CD4-positive, alpha-beta T cell treated with Interleukin-21 for 1 hour (primary cell): ENCODE measurements around the gene OR6B1.
"Not testable (repeated sequence)": the region's sequence is repeated elsewhere in the genome, so short reads cannot be mapped to it uniquely, and the experiment has no call there.

Source experiments
- DNase-seq: peaks from one replicate; pipeline ENCODE4 v3.0.0-alpha.2; 2020

The OR6B1 gene

DNA sequence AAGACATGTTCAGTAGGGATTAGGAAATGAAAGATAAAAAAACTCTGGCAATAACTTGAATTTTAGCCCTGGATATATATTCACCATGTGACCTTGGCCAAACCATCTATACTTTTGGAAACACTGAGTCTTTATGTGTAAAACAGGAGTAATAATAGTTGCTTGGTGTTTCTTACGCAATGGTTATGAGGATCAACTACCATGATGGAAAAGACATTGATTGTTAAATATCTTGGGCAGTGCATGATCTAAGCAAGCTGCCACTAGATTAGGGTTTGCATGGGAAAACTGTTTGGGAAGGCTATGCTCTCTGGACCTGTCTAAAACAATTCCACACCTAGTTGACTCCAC is 6.5 kb downstream of the OR6B1 start:
- DNase-seq: no peak

DNA sequence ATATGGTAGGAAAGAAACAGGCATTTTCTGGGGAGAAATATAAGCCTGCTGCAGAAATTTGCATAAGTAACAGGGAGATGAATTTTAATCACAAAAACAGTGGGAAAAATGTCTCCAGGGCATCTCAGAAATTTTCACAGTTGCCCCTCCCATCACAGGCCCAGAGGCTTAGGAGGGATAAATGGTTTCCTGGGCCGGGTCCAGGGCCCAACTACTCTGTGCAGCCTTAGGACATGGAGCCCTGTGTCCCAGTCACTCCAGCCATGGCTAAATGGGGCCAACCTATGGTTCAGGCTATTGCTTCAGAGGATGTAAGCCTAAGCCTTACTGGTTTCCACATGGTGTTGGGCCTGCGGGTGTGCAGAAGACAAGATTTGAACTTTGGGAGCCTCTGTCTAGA is 9.2 kb downstream of the OR6B1 start:
- DNase-seq: no peak

DNA sequence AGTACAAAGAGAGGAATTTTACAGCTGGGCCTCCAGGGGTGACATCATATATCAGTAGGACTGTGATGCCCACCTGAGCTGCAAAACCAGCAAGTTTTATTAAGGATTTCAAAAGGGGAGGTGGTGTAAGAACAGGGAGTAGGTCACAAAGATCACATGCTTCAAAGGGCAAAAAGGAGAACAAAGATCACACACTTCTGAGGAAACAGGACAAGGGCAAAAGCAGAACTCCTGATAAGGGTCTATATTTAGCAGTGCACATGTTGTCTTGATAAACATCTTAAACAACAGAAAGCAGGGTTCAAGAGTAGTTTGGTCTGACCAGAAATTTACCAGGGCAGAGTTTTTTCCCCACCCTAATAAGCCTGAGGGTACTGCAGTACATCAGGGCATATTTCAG is 9.9 kb downstream of the OR6B1 start:
- not testable (repeated sequence) for DNase-seq

DNA sequence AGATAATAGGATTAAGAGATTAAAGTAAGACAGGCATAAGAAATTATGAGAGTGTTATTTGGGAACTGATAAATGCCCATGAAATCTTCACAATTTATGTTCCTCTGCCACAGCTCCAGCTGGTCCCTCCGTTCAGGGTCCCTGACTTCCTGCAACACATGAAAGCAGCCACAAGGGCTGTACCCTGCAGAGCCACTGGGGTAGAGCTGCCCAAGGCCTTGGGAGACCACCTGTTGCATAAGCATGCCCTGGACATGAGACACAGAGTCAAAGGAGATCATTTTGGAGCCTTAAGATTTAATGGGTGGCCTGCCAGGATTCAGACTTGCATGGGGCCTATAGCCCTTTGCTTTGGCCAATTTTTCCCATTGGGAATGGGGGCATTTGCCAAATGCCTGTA is 10.7 kb downstream of the OR6B1 start:
- DNase-seq: not testable (repeated sequence)

DNA sequence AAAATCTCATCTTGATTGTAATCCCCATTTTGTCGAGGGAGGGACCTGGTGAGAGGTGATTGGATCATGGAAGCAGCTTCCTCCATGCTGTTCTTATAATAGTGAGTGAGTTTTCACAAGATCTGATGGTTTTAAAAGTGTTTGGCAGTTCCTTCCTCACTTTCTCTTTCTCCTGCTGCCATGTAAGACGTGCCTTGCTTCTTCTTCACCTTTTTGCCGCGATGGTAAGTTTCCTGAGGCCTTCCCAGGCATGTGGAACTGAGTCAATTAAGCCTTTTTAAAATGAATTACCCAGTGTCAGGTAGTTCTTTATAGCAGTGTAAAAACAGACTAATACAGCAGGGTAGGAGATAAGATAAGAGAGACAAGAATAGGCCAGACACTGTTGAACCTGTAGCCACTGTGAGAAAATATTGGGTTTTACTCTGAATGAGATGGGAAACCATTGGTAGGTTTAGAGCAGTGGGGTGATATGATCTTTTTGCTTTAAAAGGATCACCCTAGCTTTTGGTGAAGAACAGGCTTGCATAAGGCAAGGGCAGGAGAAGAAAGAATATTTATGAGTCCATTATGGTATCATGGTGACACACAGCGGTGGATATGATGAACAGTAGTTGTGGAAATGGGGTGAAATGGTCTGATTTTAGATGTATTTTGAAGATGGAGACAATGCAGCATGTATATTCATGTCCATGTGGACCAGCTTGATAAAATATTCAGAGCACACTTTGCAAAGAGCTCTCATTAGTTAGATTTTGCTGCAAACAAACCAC is 11.5 kb downstream of the OR6B1 start:
- DNase-seq: no peak

DNA sequence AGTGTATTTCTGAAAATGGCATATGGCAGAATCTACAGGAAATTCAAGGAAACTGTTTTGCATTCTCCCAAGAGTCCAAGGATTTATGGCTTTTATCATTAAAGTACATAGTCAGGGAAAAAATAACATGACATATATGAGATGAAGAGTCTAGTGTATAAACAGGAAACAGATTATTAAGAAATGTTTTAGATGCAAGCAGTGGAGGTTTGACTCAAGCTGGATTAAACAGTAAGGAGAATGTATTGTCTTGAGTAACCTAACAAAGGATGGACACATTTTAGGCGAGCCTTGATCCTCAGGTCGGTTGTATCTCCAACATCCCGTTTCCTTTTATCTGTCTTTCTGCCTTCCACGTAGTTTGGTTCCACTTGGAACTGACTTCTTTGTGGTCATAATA is 17.9 kb downstream of the OR6B1 start:
- no peak for DNase-seq

DNA sequence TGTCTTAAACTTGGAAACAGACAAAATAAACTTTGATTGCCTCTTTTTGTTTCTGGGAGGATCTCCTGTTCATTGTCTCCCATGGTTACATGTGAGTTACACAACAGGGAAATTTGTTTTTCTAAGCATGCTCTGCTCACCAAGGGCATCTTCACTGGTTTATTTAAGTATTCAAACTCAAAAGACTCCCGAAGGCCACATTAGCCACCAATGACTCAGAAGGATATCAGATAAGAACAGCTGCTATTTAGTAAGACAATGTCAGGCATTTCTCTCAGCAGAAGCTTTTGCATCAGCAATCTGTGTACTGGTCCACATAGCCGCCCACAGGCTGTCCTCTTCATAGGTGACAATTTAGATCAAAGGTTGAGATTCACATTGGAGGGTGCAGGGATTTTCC is 19.3 kb downstream of the OR6B1 start:
- no peak for DNase-seq

DNA sequence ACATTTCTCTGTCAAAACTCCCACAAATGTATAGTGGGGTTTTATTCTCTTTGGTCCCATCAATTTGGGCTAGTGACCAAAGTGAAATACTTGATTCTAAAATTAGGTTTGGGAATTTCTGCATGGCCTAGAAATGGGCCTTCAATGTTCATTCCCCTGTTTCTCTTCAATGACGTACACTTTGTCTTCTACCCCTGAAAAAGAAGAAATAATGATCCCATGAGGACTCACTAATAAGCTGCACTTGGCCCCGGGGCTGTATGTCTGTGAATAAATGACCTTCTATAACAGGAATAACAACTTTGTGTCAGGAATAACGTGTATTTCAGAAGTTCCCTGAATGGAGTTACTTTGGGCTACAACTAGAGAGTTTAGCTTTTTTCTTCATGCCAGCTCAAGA is 20.2 kb downstream of the OR6B1 start:
- no peak for DNase-seq

DNA sequence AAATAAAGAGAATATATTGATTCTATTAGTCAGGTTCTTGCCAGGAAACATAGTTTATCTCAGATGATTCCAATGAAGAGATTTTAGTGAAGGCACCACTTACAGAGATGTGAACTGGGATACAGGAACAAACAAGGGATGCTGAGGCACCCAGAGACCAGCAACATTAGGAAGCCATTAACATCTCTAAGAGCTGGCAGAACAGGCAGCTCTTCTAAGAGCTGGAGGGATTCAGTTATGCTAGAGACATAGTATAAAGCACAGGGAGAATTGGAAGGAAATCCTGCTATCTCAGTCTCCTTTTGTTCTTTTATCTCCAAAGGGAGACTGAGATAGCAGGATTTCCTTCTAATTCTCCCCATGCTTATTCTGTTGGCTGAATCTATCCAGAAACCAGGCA is 22.0 kb downstream of the OR6B1 start:
- no peak for DNase-seq

DNA sequence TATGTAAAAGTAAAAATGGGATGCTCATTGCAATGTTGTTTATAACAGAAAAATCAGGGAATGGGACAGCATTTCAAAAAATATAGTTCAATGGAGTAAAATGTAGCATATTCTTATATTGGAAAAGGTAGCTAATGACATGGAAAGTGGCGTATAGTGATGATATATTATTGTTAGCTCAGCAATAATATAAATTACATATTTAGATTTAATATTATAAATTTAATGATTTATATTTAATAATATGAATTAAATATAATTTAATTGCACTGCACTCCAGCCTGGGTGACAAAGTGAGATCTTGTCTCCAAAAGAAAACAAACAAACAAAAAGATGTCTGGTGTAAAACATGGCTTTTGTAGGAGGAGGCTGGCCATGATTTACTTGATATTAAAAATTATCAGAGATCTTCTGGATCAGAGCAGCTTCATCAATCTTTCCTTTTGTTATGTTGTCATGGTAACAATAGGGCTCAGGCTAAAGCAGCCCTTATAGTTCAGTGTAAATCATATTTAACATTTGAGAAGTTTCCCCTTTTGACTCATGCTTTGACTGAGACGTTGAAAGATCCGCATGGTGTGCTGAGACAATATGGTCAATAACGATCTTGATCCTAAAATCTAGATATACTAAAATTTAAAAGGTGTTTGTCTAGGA is 23.2 kb downstream of the OR6B1 start:
- no peak for DNase-seq

DNA sequence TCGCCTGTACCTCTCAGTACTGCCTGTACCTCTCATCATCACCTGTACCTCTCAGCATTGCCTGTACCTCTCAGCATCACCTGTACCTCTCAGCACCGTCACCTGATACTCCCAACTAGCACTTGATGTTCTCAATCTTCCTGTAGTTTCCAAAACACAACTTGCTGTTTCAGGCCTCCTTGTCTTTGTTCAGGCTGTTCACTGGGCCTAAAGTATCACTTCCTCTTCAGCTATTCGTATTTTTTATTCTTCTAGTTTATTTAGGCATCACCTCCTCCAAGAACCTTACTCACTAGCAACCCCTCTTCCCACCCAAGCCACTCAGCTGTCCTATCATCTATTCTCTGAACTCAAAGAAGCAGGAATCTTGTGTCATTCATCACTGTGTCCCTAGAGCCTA is 24.1 kb downstream of the OR6B1 start:
- no peak for DNase-seq

DNA sequence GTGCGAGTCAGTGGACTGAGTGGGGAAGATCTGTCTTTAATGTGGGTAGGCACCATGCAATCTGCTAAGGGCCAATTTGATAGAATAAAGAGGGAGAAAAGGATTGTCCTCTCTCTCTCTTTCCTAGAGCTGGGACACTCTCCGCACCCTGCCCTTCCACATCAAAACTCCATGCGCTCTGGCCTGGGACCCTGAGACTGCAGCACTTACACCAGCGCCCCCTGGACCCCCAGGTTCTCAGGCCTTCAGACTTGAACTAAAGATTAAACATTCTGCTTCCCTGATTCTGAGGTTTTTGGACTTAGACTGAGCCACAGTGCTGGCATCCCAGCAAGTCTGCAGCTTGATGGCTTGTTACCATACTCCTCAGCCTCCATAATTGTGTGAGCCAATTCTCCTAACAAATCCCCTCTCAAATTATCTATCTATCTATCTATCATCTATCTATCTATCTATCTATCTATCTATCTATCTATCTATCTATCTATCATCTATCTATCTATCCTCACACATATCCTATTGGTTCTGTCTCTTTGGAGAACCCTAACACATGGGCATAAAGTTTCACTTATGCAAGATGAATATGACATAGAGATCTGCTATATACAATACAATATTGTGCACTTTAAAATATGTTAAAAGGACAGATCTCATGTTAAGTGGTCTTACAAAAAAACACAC is 26.2 kb downstream of the OR6B1 start:
- DNase-seq: no peak

DNA sequence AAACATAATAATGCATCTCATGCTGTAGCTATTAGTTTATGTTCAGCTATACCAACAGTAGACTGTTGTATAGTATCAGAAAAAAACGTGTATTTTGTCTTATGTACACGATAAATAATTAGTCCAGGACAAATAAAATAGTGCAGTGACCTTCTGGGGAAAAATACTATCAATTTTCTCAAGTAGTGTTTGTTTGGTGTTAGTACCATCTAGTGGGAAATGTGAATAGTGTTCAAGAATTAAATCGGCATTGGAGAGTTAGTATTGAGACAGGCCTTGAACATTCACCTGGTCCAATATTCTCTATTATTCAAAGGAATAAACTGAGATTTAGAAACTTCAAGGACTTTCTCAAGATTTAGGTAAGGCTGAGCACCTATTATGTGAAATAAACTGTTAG is 26.9 kb downstream of the OR6B1 start:
- no peak for DNase-seq

DNA sequence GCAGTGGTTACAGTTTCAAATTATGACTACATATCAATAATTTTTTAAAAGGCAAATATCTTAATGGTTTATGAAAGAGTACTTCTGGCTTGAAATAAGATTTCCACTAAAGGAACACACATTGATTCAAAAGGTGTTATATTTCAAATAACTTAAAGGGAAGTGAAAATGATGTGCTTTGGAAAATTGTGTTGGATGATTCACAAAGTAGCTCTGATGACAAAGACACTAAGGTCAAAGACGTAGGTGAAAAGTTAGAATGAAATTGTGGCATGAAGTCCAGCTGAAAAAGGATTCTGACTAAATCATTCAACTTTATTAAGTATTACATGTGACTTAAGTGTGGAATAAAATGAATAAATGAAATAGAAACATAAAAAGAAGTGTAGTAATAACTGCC is 27.9 kb downstream of the OR6B1 start:
- DNase-seq: no peak

DNA sequence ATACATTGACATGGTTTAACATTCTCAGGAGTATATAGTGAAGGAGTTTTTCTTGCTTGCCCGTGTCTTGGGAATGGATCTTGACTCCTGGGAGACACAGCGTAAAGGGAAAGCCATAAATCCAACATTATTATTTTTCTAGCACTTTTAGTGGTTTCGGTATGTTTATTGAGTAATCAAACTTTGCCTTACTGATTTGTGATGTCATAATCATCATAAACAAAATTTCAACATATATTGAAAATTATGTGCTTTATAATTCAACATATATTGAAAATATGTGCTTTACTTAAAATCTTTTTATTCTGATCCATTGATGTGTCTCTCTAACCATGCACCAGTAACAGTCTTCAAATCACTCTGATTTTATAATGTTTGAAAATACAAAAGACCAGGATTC is 28.4 kb downstream of the OR6B1 start:
- DNase-seq: no peak

DNA sequence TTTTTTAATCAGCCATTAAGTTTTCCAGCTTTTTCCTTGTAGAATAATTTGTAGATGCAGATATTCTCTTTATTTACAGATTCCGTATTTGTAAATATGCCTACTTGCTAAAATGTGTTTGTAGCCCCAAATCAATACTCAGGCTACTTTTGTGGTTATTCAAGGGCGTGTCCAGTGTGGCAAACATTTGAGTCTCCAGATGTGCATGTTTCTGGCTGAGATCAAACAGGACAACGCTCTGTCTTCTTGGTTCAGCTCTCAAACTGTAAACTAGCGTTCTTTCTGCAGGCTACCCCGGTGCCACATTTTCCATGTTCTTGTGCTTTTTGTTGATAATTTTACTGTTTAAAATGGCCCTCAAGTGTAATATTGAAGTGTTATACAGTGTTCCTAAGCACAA is 32.4 kb downstream of the OR6B1 start:
- no peak for DNase-seq

DNA sequence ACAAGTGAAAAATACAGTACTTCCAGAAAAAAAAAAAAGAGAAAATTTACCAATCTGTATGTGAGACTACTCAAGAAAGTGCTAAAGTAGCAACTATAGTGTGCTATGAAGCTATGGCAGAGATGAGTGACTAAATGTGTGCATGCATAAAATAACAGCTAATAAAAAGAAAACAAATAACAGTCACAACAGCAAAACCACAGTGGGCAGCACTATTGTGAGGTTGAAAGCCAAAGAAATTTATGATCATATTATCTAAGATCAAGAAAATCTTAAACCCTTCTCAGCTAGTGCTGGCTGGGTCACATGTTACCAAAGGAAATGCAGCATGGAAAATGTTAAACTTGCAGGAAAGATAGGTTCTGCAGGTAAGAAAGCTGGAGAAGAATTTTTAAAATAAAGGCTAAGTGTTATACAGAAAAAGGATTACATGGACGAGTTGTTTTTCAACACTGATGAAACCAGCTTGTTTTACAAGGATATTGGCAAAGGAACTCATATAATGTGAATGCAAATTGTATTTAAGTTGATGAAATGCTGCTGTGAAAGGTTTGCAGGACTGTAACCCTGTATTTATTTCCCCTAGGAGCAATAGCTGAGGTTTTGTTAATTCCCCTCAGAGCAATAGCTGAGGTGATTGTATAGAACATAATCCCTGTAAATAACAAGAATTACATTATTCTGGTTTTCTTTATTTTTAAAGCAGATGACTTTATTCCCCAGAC is 33.0 kb downstream of the OR6B1 start:
- no peak for DNase-seq

DNA sequence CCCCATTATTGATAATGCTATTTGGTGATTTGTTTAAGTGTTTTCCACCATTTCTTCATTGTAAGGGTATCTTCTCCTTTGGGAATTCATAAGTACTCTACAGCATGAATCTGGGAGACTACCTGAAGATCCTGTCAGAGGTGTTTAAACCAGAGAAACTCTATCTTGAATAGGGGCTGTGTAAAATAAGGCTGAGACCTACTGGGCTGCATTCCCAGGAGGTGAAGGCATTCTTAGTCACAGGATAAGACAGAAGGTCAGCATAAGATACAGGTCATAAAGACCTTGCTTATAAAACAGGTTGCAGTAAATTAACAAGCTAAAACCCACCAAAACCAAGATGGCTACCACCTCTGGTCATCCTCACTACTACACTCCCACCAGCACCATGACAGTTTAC is 35.3 kb downstream of the OR6B1 start:
- DNase-seq: no peak

DNA sequence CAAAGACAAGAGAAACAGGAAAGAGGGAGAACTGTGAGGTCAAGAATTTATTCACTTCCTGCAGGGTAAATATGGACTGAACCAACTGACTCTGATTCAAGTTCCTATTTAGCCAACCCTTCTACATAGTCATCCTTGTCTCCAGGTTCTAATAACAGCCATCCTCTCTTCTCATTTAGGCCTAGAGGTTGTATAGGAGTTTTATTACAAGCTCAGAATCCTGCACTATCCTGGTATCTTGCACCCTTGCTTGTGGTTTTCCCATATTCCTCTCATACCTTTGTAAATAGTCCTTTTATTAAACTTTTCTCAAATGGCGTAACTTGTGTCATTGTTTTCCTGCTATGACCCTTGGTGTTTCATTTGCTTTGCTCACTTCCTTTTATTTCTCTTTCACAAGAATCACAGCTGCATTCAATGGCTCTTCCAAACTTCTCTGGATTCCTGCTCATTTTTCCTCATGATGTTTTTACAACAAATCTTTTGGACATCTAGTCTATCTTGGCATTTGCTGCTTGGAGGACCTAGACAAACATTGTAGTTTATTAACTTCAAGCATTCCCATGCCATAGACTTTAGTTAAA is 36.3 kb downstream of the OR6B1 start:
- DNase-seq: no peak

DNA sequence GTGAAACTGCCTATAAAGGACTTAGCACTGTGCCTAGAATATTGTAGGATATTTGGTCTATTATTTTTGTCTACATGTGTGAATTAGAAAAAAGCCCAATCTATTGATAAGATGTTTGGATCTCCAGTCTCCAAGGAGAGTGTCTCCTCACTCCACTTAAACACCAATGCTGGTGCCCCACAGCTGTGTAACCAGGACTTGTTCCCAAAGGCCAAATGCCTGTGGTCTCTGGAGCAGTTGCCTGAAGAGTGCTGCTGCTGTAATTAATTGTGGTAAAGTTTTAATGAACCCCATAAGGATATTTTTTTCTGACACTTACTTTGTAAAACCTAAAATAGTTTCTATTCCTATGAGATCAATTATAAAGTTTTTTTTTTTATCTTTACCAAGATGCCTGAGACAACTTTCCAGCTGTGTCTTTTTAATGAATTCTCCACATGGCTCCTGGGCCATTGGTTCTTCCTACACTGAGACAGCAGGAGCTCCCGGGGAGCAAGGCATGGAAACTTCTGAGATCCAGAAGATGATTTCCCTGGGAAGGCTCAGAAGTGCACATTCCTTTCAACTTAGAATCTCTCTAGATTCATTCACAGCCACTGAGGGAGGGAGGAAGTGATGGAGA is 37.4 kb downstream of the OR6B1 start:
- DNase-seq: no peak

DNA sequence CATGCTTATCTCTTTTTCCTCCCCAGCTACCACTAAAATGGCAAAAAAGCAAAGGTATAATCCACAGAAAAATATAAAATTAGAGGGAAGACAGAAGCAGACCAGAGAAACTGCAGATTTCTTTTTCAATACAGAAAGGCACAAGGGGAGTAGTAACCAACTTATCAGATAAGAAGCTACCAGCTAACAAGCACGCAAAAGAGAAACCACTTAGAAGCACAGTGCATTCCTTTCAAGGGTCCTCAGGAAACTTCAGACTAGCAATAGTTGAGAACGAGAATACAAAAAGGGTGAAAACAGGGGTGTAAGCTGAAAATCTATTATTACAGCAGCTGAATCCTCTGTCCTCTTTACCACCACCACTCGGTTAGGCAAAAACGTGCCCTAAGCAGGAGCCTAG is 38.8 kb downstream of the OR6B1 start:
- no peak for DNase-seq

DNA sequence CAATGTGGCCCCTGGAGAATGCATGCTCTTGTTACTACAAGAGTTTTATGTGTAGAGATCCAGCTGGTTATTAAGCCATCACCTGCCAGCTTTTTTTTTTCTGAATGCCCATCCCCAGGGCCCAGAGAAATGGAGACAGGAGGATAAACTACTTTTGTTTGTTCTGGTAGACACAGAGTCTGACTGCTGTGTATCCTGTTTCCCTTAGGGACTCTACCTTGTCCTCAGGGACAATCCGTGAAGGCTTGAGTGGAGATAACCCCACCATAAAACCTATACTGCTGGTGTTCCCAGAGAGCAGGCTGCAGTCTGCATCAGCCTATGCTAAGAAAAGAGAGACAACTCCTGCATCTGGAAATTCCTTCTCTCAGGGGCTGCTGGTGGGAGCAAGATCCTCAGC is 48.5 kb downstream of the OR6B1 start, which contains the start of gene OR2A5:
Gene OR2A5, plus strand, starts transcription at position 301 of the 400 bp plus-strand sequence. CDS start 1,454 bp downstream, outside the sequence.
- no peak for DNase-seq

DNA sequence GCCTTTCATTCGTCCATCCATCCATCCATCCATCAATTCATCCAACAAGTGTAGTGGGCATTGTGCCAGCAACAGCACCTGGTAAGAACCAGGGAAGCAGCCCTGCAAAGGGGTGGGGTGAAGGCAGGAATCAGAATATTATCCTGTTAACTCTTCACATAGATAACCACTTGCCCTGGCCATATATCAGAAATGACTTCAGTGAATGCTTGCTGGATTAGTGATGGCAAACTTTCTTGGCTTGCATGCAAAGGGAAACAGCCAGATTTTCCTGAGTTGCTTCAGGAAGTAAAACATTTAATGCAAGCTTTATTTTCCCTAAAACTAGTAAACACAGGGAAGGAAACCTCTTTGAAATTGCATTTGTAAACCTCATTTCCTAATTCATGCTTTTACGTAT is 49.4 kb downstream of the OR6B1 start:
- no peak for DNase-seq
